MV-4-11 (cell line): ENCODE results near the gene SLCO1B3.
A peak's percentile ranks its signal among the peaks of the same experiment; 100 is the strongest.
"Not testable (repeated sequence)": the region's sequence is repeated elsewhere in the genome, so short reads cannot be mapped to it uniquely, and the experiment has no call there.

Experiments used
- DNase-seq: peaks from one replicate; lab custom pipeline; 2025; lab: John Stamatoyannopoulos, UW

The SLCO1B3 gene, protein sequence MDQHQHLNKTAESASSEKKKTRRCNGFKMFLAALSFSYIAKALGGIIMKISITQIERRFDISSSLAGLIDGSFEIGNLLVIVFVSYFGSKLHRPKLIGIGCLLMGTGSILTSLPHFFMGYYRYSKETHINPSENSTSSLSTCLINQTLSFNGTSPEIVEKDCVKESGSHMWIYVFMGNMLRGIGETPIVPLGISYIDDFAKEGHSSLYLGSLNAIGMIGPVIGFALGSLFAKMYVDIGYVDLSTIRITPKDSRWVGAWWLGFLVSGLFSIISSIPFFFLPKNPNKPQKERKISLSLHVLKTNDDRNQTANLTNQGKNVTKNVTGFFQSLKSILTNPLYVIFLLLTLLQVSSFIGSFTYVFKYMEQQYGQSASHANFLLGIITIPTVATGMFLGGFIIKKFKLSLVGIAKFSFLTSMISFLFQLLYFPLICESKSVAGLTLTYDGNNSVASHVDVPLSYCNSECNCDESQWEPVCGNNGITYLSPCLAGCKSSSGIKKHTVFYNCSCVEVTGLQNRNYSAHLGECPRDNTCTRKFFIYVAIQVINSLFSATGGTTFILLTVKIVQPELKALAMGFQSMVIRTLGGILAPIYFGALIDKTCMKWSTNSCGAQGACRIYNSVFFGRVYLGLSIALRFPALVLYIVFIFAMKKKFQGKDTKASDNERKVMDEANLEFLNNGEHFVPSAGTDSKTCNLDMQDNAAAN

DNA sequence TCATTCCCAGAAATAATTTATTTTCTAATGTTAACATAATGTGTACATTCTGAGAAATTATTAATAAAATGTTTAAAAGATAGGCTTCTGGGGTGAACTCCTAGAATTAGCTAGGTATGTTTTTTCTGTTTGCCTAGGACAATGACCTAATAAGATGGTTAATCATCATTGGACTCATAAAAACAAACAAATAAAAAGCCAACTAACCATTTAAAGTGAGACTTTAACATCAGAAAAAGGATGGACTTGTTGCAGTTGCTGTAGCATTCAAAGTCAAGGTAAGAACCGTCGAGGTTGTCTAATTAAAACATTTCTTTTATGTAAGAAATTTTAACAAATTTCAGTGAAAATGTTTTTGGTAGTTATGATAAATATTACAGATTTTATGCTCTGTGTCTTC lies at the start of gene SLCO1B3:
Gene SLCO1B3 (plus strand): TSS at position 219 of the 400 bp plus-strand sequence. CDS start 5,034 bp downstream, outside the sequence.
- DNase-seq = no peak

DNA sequence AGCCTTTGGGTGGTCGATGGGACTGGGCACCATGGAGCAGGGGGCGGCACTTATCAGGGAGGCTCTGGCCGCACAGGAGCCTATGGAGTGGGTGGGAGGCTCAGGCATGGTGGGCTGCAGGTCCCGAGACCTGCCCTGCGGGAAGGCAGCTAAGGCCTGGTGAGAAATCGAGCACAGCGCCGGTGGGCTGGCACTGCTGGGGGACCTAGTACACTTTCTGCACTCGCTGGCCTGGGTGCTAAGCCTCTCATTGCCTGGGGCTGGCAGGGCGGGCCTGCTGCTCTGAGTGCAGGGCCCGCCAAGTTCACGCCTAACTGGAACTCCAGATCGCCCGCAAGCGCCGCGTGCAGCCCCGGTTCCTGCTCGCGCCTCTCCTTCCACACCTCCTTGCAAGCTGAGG lies 33.1 kb upstream of the SLCO1B3 start:
- DNase-seq = no peak

DNA sequence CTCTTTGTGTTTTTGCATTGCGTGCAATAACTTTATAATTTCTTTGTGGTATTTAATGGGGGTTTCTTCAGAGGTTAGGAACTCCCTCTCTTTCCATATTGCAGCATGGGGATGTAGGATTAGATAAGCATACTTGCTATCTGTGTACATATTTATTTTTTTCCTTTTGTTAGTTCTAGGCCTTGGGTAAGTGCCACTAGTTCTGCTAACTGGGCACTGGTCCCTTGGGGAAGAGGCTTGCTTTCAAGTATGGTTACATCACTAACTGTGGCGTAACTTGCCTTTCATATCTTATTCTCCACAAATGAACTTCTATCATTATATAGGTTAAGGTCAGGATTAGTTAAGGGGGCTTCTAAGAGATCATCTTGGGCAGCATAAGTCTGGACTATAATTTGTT lies 31.5 kb upstream of the SLCO1B3 start:
- no peak for DNase-seq

DNA sequence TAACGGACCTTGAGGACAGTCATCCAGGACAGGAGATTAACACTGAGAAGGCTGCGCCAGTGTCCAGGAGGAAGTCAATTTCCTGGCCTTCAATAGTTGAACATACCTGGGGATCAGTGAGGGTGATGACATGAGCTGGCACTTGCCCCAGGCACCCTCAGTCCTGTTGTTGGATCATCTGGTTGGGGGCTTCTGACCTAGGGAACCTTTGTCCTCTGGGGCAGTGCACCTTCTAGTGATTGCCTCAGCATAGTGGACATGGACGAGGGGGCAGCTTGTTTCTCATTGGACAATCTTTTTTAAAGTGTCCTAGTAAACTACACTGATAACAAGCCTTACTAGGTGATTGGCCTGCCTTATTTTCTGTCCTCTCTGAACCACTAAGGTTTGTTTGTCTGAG lies 30.5 kb upstream of the SLCO1B3 start:
- DNase-seq = not testable (repeated sequence)

DNA sequence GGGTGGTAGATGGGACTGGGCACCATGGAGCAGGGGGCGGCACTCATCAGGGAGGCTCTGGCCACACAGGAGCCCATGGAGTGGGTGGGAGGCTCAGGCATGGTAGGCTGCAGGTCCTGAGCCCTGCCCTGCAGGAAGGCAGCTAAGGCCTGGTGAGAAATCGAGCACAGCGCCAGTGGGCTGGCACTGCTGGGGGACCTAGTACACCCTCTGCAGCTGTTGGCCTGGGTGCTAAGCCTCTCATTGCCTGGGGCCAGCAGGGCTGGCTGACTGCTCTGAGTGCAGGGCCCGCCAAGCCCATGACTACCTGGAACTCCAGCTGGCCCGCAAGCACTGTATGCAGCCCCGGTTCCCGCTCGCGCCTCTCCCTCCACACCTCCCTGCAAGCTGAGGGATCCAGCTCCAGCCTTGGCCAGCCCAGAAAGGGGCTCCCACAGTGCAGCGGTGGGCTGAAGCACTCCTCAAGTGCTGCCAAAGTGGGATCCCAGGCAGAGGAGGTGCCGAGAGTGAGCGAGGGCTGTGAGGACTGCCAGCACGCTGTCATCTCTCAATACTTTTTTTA lies 26.6 kb upstream of the SLCO1B3 start:
- not testable (repeated sequence) for DNase-seq

DNA sequence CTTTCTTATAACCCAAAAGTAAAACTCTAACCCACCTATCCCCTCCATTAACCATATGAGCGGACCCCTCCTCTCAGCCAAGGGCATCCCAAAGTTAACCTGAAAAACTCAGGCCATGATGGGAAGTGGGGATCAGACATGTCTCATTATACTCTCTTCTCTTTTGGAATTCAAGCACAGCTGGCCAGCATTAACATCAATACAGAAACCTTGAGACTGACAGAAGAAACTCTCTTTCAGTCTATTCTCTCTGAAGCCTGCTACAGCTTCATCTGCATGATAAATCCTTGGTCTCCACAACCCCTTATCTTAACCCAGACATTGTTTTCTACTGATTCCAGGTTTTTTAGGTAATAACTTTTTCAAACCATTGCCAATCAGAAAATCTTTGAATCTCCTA lies 17.5 kb upstream of the SLCO1B3 start:
- DNase-seq = no peak

DNA sequence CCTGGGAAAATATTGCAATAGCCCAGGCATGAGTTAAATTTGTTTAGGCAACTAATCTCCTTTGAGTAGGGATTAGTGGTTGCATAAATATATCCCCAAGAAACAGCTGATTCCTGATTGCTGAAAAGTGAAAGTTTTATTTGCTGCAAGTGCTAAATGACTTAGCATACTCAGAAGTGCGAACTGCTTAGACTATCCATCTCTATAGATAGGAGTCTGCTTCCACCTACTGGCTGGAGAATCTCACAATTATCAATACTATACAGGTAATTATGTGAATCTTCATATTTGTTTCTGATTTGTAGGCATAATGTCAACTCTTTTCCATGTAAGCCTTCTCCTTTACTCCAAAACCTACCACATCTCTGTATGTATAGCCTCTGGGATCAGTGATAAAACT lies 12.0 kb upstream of the SLCO1B3 start:
- peak; percentile 8 for DNase-seq

DNA sequence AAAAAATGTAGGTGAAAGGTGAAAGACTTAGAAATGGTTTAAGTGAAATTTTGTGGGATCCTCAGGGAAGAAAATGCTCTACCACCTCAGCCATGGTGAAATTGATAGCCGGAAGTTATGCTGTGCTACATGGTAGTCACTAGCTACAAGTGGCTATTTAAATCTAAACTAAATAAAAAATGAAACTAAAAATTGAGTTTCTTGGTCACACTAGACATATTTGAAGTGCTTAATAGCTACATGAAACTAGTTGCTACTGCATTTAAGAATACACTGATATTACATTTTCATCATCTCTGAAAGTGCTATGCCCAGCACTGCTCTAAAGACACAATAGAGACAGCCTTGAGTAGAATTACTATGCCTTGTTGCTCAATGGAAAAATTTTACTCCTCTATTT lies 10.3 kb upstream of the SLCO1B3 start:
- no peak for DNase-seq

DNA sequence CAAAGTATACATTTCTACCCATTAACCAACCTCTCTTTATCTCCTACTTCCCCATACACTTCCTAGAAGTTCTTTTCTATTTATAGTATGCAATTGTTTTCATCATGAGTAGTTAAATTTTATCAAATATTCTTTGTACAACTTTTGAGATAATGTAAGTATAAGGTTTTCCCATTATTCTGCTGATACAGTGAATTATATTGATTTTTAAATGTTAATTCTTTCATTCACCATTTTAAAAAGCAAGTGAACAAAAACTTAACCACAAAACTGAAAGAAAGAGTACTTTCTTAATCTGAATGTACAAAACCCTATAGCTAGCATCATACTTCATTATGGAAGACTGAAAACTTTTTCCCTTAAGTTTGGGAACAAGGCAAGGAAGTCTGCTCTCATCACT lies 9.5 kb upstream of the SLCO1B3 start:
- no peak for DNase-seq

DNA sequence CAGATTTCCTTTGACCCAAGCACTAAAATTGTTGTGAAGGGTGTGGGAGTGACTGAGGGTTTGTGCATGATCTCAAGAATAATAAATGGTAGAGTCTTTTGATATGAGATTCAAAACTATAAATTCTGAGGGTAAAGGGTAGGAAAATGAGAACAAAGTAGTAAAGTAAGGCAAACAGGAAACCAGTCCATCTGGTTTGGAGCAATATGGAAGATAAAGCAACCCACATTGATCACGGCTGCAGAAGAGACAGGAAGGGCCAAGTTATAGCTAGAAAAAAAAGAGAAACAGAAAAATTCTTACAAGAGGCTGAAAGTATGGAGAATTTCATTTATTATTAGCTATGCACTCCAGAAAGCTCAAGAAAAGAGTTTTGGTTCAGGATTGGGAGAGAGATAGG lies 4.6 kb upstream of the SLCO1B3 start:
- no peak for DNase-seq

DNA sequence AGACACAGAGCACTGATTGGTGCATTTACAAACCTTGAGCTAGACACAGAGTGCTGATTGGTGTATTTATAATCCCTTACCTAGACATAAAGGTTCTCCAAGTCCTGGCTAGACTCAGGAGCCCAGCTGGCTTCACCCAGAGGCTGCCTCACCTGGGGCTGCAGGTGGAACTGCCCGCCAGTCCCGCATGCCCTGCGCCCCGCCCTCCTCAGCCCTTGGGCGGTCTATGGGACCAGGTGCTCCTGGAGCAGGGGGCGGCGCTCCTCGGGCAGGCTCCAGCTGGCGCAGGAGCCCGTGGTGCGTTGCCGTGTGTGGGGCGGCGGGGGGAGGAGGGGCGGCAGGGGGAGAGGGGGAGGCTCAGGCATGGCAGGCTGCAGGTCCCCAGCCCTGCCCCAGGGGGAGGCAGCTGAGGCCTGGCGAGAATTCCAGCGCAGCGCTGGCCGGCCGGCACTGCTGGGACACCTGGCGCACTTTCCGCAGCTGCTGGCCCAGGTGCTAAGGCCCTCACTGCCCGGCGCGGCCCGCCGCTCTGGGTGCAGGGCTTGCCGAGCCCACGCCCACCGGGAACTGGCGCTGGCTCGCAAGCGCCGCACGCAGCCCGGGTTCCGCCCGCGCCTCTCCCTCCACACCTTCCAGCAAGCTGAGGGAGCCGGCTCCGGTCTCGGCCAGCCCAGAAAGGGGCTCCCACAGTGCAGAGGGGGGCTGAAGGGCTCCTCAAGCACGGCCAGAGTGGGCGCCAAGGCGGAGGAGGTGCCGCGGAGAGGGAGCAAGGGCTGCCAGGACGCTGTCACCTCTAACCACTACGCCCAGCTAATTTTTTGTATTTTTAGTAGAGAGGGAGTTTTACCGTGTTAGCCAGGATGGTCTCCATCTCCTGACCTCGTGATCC lies 3.1 kb upstream of the SLCO1B3 start:
- DNase-seq = no peak

DNA sequence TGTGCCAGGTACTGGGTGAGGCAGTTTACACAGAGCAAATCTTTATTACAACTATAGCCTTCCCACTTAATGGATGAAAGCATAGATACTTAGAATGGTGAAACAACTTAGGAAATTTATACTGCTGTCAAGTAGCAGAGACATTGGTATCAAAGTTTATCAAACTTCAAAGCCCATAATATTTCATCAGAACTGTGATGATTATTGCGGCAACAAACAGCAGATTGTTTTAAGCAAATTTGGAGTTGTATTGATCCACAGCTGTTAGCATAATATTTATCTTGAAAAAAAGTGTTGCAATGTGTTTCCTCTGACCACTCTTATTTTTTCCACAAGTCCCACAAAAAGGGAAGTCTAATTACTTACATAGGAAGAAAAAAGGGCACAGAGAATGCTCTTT lies 2.0 kb upstream of the SLCO1B3 start:
- DNase-seq = peak; percentile 58

DNA sequence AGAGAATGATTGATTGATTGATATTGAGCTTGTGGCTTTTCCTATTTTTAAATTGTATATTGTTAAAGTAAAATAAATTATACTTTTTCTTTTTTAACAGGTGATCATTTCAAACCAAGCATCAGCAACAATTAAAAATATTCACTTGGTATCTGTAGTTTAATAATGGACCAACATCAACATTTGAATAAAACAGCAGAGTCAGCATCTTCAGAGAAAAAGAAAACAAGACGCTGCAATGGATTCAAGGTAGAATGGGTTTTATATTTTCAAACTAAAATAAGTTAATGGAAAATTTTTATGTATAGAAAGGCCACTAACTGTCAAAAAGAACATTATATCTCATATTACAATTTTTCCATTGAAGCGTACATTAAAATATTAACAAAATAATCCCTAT lies 5.1 kb downstream of the SLCO1B3 start:
- DNase-seq = no peak

DNA sequence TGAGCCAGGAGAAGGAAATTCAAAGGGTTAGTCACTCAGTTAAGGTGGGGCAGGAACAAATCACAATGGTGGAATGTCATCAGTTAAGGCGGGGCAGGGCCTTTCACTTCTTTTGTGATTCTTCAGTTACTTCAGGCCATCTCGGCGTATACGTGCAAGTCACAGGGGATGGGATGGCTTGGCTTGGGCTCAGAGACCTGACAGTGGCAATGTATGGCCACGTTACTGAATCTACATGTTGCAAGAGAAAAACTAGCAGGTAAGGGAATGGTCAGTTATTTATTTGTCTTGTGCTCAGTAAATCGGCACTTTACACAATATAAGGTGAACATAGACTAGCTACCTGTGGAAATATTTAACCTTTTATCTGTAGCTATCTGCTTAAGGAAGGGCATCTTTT lies 11.9 kb downstream of the SLCO1B3 start:
- DNase-seq = no peak

DNA sequence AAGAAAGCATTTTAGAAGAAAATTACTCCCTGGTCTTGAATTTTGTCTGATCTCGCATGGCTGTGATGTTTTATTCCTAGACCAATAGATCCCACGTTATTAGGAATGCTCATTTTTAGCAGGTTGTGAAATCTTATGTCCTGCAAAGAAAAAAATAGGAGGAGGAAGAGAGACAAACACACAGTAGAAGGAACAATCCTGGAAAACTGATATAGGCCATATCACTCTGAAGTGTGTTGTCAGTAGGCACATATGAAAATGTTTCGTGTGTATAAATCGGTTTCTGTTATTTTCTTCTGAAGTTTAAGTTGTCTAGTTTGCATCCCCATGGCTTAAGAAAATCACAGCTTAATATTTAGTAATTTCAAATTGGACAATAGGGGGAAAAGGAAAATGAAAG lies 12.4 kb downstream of the SLCO1B3 start:
- DNase-seq = no peak

DNA sequence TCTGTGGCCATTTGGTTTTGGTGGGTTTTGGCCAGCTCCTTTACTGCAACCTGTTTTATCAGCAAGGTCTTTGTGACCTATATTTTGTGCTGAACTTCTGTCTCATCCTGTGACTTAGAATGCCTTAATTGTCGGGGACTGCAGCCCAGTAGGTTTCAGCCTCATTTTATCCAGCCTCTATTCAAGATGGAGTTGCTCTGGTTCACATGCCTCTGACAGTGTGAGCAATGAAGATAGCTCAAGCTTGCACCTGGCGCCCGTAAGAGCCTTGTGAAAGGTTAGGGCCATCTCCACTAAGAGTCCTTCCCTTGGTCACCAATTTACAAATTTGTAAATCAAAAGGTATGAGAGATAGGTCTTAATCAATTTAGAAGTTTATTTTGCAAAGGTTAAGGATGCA lies 19.4 kb downstream of the SLCO1B3 start:
- no peak for DNase-seq

DNA sequence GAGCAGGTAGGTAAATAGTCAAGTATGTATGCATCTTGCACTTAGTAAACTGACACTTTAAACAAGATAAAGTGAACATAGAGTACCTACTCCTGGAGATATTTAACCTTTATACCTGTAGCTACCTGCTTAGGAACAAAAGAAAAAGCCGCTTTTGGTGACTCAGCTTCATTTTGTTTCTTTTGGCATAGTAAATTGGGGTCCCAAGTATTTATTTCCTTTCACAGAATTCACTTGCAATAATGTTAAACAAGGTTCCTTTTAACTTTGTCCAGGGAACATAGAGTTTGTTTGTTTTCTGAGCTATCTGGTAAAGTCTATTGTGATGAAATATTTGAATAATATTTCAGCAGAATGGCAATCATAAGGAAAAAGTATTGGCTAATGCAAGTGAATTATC lies 20.0 kb downstream of the SLCO1B3 start:
- DNase-seq = no peak

DNA sequence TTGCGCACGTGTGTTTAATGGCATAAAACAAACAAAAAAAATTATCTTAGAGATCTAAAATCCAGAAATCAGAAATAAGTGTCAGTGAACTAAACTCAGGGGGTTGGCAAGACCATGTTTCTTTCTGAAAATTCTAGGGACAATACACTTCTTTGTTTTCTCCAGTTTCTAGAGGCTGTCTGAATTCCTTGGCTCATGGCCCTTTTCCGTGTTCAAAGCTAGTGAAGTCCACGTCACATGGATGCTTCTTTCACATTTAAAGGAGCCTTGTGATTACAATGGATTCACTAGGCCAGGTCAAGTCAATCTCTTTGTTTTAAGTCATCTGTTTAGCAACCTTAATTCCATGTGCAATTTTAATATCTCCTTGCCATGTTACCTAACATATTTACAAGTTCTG lies 22.4 kb downstream of the SLCO1B3 start:
- DNase-seq = no peak

DNA sequence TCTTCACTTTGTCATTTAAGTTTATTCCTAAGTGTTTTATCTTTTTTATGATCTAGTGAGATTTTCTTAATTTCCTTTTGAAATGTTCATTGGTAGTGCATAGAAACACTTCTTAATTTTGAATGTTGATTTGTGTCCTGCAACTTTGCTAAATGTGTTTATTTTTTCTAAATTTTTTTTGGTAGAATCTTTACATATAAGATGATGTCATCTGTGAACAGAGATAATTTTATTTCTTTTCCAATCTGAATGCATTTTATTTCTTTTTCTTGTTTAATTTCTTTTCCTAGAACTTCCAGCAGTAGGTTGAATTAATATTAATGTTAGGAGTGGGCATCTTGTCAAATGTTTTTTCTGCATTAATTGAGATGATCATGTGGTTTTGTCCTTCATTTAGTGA lies 42.1 kb downstream of the SLCO1B3 start:
- DNase-seq = no peak

DNA sequence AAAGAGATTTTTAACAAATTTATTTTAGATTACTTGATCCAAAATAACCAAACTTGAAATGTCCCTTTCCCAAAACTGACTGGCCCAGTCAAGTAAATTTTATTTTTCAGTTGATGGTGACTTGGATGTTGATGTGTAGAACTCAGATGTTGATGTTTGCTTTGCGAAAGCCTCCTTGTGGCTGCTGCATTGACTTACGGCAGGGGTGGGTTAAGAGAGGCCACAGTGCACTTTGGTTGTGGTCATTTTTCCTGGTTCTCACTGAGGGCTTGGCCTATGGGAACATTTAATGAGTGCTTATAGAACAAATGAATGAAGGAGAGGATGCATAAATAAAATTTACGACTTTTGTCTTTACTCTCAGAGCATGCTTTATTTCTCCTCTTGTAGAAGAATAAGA lies 52.6 kb downstream of the SLCO1B3 start:
- no peak for DNase-seq

DNA sequence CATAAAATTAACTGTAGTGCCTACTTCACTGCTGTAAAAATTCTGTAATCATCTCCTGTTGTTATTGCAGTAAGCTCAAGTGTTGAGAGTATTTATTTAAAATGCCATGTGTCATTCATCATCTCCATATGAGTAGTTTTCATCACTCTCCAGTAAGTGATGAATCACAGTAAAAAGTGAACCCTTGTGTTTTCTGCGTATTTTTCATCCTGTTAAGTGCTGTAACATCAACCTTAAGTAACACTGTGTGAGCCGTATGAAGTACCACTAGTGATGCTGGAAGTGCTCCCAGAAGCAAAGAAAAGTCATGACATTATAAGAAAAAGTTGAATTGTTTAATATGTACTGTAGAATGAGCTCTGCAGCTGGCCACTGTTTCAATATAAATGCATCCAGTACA lies 55.4 kb downstream of the SLCO1B3 start:
- DNase-seq = no peak

DNA sequence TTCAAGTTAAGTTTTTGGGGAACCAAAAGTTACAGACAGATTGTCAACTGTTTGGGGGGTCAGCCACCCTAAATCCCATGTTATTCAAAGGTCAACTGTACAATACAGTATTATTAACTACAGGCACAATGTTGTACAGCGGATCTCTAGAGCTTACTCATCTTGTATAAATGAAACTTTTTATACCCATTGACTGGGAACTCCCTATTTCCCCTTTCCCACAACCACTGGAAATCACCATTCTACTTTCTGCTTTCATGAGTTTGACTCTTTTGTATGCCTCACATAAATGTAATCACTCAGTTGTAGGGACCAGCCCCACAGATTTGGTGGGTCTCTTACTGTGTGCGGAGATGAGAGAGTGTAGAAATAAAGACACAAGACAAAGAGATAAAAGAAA lies 57.8 kb downstream of the SLCO1B3 start:
- DNase-seq = no peak
